ENCODE data around the gene NUPR1.
"Not testable (repeated sequence)": the region's sequence is repeated elsewhere in the genome, so short reads cannot be mapped to it uniquely, and the experiment has no call there.

Gene NUPR1

GRCh38 chr16:28538733-28539596 lies at the start of gene NUPR1:
NUPR1 (minus strand) TSS chr16:28538974; CDS start chr16:28538907, 67 bp downstream.
- peak; percentile 96 for DNase-seq

- no peak for DNase-seq
Observed at GRCh38 chr16:28587386-28587785, 48.6 kb upstream of the NUPR1 start.

- no peak for DNase-seq
Observed at GRCh38 chr16:28586466-28586865, 47.7 kb upstream of the NUPR1 start.

GRCh38 chr16:28585674-28586073 lies 46.9 kb upstream of the NUPR1 start:
- DNase-seq: no peak

- DNase-seq: no peak
Observed at GRCh38 chr16:28580726-28581315, 42.0 kb upstream of the NUPR1 start.

- no peak for DNase-seq
Observed at GRCh38 chr16:28575446-28576109, 36.8 kb upstream of the NUPR1 start.

GRCh38 chr16:28574925-28575324 lies 36.2 kb upstream of the NUPR1 start:
- DNase-seq: no peak

GRCh38 chr16:28573738-28574718 lies 35.3 kb upstream of the NUPR1 start:
- DNase-seq: no peak

- DNase-seq: peak; percentile 69
Observed at GRCh38 chr16:28572696-28573510, 34.1 kb upstream of the NUPR1 start.

- no peak for DNase-seq
Observed at GRCh38 chr16:28569968-28570752, 31.4 kb upstream of the NUPR1 start.

GRCh38 chr16:28569021-28569420 lies 30.2 kb upstream of the NUPR1 start:
- no peak for DNase-seq

GRCh38 chr16:28567292-28567691 lies 28.5 kb upstream of the NUPR1 start:
- no peak for DNase-seq

GRCh38 chr16:28566233-28566925 lies 27.6 kb upstream of the NUPR1 start:
- DNase-seq: not testable (repeated sequence)

- DNase-seq: no peak
Observed at GRCh38 chr16:28563218-28563617, 24.4 kb upstream of the NUPR1 start.

- no peak for DNase-seq
Observed at GRCh38 chr16:28562199-28562598, 23.4 kb upstream of the NUPR1 start.

GRCh38 chr16:28561557-28562187 lies 22.9 kb upstream of the NUPR1 start:
- no peak for DNase-seq

GRCh38 chr16:28558456-28558855 lies 19.7 kb upstream of the NUPR1 start:
- no peak for DNase-seq

GRCh38 chr16:28556914-28557320 lies 18.1 kb upstream of the NUPR1 start:
- no peak for DNase-seq

GRCh38 chr16:28555561-28555960 lies 16.8 kb upstream of the NUPR1 start:
- DNase-seq: no peak

All from right forelimb (tissue), 1 donor.